HepG2 (cell line): Measurements from ENCODE around the gene GPC6. TPM values are rescaled to one million over a fixed set of nuclear protein-coding genes. Genes with fewer than 3 reads are reported as not detected.

Experiments used
- ATF1 ChIP-seq: IDR thresholded peaks from 2 replicates; pipeline ENCODE4 v1.6.1; 2016; ENCODE audit warnings: mild to moderate bottlenecking, control low read depth
- CAMTA2 ChIP-seq: sonication (generic); formaldehyde crosslinking; IDR thresholded peaks from 2 replicates; pipeline ENCODE4 v1.4.0; 2020; ENCODE audit warnings: mild to moderate bottlenecking, missing genetic modification reagents, borderline replicate concordance
- DR1 ChIP-seq: sonication (generic); formaldehyde crosslinking; IDR thresholded peaks from 2 replicates; pipeline ENCODE4 v1.8.0; 2021; ENCODE audit warnings: mild to moderate bottlenecking, missing genetic modification reagents, inconsistent platforms
- ETV6 ChIP-seq: sonication (generic); formaldehyde crosslinking; conservative IDR thresholded peaks from 2 replicates; pipeline ENCODE4 v1.4.0; 2020; ENCODE audit warnings: missing genetic modification reagents
- FOXP1 ChIP-seq, 2 experiments: fragments of 450-650 bp in 1 of 2; IDR thresholded peaks; 2 replicates each; pipeline ENCODE4 v1.6.1; 2017 to 2018; ENCODE audit warnings: antibody characterized with exemption in 1 of 2
- KDM5A ChIP-seq: fragments of 200-600 bp; sonication (generic); IDR thresholded peaks from 2 replicates; pipeline ENCODE4 v1.7.0; 2018; ENCODE audit warnings: antibody characterized with exemption, mild to moderate bottlenecking, low read length, borderline replicate concordance
- KMT2B ChIP-seq: IDR thresholded peaks from 2 replicates; pipeline ENCODE4 v1.6.1; 2016; ENCODE audit warnings: missing genetic modification reagents, missing compliant biosample characterization
- MATR3 ChIP-seq: sonication (generic); formaldehyde crosslinking; IDR thresholded peaks from 2 replicates; pipeline ENCODE4 v1.4.0; 2020; ENCODE audit warnings: missing genetic modification reagents
- NFIB ChIP-seq: sonication (generic); formaldehyde crosslinking; IDR thresholded peaks from 2 replicates; pipeline ENCODE4 v1.9.0; 2021; ENCODE audit warnings: missing genetic modification reagents, mild to moderate bottlenecking, borderline replicate concordance
- NPAS2 ChIP-seq: sonication (generic); formaldehyde crosslinking; IDR thresholded peaks from 2 replicates; pipeline ENCODE4 v1.8.0; 2022; ENCODE audit warnings: mild to moderate bottlenecking, missing genetic modification reagents, borderline replicate concordance
- RFX3 ChIP-seq: IDR thresholded peaks from 2 replicates; pipeline ENCODE4 v1.6.1; 2016; ENCODE audit warnings: missing biosample characterization, missing genetic modification reagents
- SP5 ChIP-seq: IDR thresholded peaks from 2 replicates; pipeline ENCODE4 v1.6.1; 2016; ENCODE audit warnings: low read depth, borderline replicate concordance
- TOPORS ChIP-seq: sonication (generic); formaldehyde crosslinking; IDR thresholded peaks from 2 replicates; pipeline ENCODE4 v1.8.0; 2023; ENCODE audit warnings: mild to moderate bottlenecking, missing genetic modification reagents
- ZC3H4 ChIP-seq: sonication (generic); formaldehyde crosslinking; IDR thresholded peaks from 2 replicates; pipeline ENCODE4 v1.4.0; 2020; ENCODE audit warnings: missing genetic modification reagents, borderline replicate concordance
- ZKSCAN8 ChIP-seq: IDR thresholded peaks from 2 replicates; pipeline ENCODE4 v1.6.1; 2016; ENCODE audit warnings: borderline replicate concordance, missing genetic modification reagents, missing compliant biosample characterization
- ZMAT3 ChIP-seq: sonication (generic); formaldehyde crosslinking; conservative IDR thresholded peaks from 2 replicates; pipeline ENCODE4 v1.7.0; 2021; ENCODE audit warnings: missing genetic modification reagents
- ZNF10 ChIP-seq: sonication (generic); formaldehyde crosslinking; IDR thresholded peaks from 2 replicates; pipeline ENCODE4 v1.4.0; 2020; ENCODE audit warnings: mild to moderate bottlenecking, low read depth, missing genetic modification reagents, borderline replicate concordance
- ZNF350 ChIP-seq: sonication (generic); formaldehyde crosslinking; IDR thresholded peaks from 2 replicates; pipeline ENCODE4 v1.4.0; 2020; ENCODE audit warnings: mild to moderate bottlenecking, low read depth, missing genetic modification reagents, borderline replicate concordance
- ZNF773 ChIP-seq: sonication (generic); formaldehyde crosslinking; IDR thresholded peaks from 2 replicates; pipeline ENCODE4 v1.4.0; 2020; ENCODE audit warnings: missing genetic modification reagents, borderline replicate concordance
- polyA plus RNA-seq, 8 experiments: library from polyadenylated mRNA; depleted of rRNA in 3 of 8; stranded (reverse) in 7 of 8; unstranded in 1 of 8; fragments of >200 nt; fragmentation: Illumina TruSeq in 4 of 8; extraction: Trizol in 4 of 8; gene quantifications; 2 replicates each; pipeline versions ENCODE4 v1.2.1 to v1.2.3, GENCODE V29; 2011 to 2016; ENCODE audit warnings: low read depth in 4 of 8, missing spikeins in 1 of 8, mixed read lengths in 1 of 8; ENCODE audit not compliant: insufficient read depth in 1 of 8
- total RNA-seq, 5 experiments: library from RNA; depleted of rRNA; stranded (reverse); fragments of >200 nt; fragmentation: Illumina TruSeq; extraction: Trizol; gene quantifications; 2 replicates each; pipeline ENCODE4 v1.2.3, GENCODE V29; 2016; ENCODE audit warnings: low read depth in 1 of 5
- TF ChIP-seq, protein P1 (sequence below): sonication (generic); formaldehyde crosslinking; IDR thresholded peaks from 2 replicates; pipeline ENCODE4 v1.4.0; 2020; ENCODE audit warnings: mild to moderate bottlenecking, missing genetic modification reagents
- TF ChIP-seq, protein P2 (sequence below): sonication (generic); formaldehyde crosslinking; IDR thresholded peaks from 2 replicates; pipeline ENCODE4 v1.5.0; 2020; ENCODE audit warnings: missing genetic modification reagents, mild to moderate bottlenecking, borderline replicate concordance
- TF ChIP-seq, protein P3 (sequence below): sonication (generic); formaldehyde crosslinking; IDR thresholded peaks from 2 replicates; pipeline ENCODE4 v1.5.0; 2020; ENCODE audit warnings: mild to moderate bottlenecking, low read depth, missing genetic modification reagents, borderline replicate concordance
- TF ChIP-seq, protein P4 (sequence below): sonication (generic); formaldehyde crosslinking; IDR thresholded peaks from 2 replicates; pipeline ENCODE4 v1.4.0; 2020; ENCODE audit warnings: missing genetic modification reagents, borderline replicate concordance
- TF ChIP-seq, protein P5 (sequence below): sonication (generic); formaldehyde crosslinking; IDR thresholded peaks from 2 replicates; pipeline ENCODE4 v1.5.1; 2020; ENCODE audit warnings: missing genetic modification reagents, mild to moderate bottlenecking, borderline replicate concordance
- TF ChIP-seq, protein P6 (sequence below): sonication (generic); formaldehyde crosslinking; IDR thresholded peaks from 2 replicates; pipeline ENCODE4 v1.8.0; 2023; ENCODE audit warnings: mild to moderate bottlenecking, missing genetic modification reagents
- TF ChIP-seq, protein P7 (sequence below): sonication (generic); formaldehyde crosslinking; IDR thresholded peaks from 2 replicates; pipeline ENCODE4 v1.5.0; 2020; ENCODE audit warnings: mild to moderate bottlenecking, missing genetic modification reagents, moderate library complexity

The GPC6 gene
- total and polyA plus RNA-seq, 2 of the 13 experiments (the other 11 are each of a cell fraction or from before 2014, with no cell fraction given): 24.5 to 33.9 TPM

DNA sequence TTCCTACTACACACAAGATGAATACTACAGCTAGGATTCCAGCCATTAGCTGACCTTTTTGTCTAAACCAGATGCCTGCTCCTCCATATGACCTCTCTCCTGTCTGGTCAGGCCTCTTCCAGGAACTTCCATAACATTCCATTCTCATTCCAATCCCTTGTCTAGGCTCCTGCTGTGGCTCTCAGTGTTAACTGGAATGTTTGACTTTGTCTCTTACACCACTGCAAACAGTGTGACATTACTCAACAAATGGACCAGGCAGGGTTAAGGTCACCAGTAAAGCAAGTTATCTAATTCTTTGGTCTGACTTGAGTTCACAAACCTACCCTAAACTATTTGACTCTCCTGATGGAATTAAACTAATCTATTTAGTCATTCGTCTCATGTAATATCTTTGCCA, 2.1 kb upstream of the GPC6 start (continued):
- TF ChIP-seq ZMAT3 (CRISPR knock-in tag) (0 out of 2 replicates have a peak, but pooled peaks have one; percentile 58), MATR3 (CRISPR knock-in tag) (no peak), KMT2B (peak; percentile 81), ZNF350 (CRISPR knock-in tag) (no peak), CAMTA2 (CRISPR knock-in tag) (no peak), ZNF10 (CRISPR knock-in tag) (no peak), DR1 (CRISPR knock-in tag) (no peak), NPAS2 (CRISPR knock-in tag) (no peak), KDM5A (no peak), ZC3H4 (no peak), ZKSCAN8 (CRISPR knock-in tag) (peak; percentile 96), ETV6 (CRISPR knock-in tag) (0 out of 2 replicates have a peak, but pooled peaks have one; percentile 76), ATF1 (CRISPR knock-in tag) (peak; percentile 73), NFIB (CRISPR knock-in tag) (no peak), SP5 (CRISPR knock-in tag) (peak; percentile 70; the same call in 1 of the 2 replicates), FOXP1 (IDR thresholded peaks at IDR 0.05) (no peak), FOXP1 (CRISPR knock-in tag; IDR thresholded peaks at IDR 0.05) (peak; percentile 94), RFX3 (CRISPR knock-in tag) (0 out of 2 replicates have a peak, but pooled peaks have one; percentile 41), TOPORS (no peak), ZNF773 (CRISPR knock-in tag) (no peak)
- TF ChIP-seq, protein P1, sequence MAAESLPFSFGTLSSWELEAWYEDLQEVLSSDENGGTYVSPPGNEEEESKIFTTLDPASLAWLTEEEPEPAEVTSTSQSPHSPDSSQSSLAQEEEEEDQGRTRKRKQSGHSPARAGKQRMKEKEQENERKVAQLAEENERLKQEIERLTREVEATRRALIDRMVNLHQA (CRISPR knock-in tag): no peak
- TF ChIP-seq, protein P2, sequence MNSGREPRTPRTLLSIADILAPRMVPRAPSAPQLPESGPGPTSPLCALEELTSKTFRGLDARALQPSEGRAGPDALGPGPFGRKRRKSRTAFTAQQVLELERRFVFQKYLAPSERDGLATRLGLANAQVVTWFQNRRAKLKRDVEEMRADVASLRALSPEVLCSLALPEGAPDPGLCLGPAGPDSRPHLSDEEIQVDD: no peak
- TF ChIP-seq, protein P3, sequence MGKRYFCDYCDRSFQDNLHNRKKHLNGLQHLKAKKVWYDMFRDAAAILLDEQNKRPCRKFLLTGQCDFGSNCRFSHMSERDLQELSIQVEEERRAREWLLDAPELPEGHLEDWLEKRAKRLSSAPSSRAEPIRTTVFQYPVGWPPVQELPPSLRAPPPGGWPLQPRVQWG (CRISPR knock-in tag): no peak
- TF ChIP-seq, protein P4, sequence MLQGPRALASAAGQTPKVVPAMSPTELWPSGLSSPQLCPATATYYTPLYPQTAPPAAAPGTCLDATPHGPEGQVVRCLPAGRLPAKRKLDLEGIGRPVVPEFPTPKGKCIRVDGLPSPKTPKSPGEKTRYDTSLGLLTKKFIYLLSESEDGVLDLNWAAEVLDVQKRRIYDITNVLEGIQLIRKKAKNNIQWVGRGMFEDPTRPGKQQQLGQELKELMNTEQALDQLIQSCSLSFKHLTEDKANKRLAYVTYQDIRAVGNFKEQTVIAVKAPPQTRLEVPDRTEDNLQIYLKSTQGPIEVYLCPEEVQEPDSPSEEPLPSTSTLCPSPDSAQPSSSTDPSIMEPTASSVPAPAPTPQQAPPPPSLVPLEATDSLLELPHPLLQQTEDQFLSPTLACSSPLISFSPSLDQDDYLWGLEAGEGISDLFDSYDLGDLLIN: no peak
- TF ChIP-seq, protein P5, sequence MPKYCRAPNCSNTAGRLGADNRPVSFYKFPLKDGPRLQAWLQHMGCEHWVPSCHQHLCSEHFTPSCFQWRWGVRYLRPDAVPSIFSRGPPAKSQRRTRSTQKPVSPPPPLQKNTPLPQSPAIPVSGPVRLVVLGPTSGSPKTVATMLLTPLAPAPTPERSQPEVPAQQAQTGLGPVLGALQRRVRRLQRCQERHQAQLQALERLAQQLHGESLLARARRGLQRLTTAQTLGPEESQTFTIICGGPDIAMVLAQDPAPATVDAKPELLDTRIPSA (CRISPR knock-in tag): no peak
- TF ChIP-seq, protein P6, sequence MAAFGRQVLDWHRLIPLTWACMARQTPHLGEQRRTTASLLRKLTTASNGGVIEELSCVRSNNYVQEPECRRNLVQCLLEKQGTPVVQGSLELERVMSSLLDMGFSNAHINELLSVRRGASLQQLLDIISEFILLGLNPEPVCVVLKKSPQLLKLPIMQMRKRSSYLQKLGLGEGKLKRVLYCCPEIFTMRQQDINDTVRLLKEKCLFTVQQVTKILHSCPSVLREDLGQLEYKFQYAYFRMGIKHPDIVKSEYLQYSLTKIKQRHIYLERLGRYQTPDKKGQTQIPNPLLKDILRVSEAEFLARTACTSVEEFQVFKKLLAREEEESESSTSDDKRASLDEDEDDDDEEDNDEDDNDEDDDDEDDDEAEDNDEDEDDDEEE: no peak
- TF ChIP-seq, protein P7, sequence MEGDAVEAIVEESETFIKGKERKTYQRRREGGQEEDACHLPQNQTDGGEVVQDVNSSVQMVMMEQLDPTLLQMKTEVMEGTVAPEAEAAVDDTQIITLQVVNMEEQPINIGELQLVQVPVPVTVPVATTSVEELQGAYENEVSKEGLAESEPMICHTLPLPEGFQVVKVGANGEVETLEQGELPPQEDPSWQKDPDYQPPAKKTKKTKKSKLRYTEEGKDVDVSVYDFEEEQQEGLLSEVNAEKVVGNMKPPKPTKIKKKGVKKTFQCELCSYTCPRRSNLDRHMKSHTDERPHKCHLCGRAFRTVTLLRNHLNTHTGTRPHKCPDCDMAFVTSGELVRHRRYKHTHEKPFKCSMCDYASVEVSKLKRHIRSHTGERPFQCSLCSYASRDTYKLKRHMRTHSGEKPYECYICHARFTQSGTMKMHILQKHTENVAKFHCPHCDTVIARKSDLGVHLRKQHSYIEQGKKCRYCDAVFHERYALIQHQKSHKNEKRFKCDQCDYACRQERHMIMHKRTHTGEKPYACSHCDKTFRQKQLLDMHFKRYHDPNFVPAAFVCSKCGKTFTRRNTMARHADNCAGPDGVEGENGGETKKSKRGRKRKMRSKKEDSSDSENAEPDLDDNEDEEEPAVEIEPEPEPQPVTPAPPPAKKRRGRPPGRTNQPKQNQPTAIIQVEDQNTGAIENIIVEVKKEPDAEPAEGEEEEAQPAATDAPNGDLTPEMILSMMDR (CRISPR knock-in tag): no peak
